GM13977 (cell line): ENCODE measurements around the gene ZNF575.
"Not testable (repeated sequence)": the region's sequence is repeated elsewhere in the genome, so short reads cannot be mapped to it uniquely, and the experiment has no call there.

Source experiments
- DNase-seq: peaks from one replicate; pipeline ENCODE4 v3.0.0; 2012; ENCODE audit warnings: low spot score
- CTCF ChIP-seq: IDR thresholded peaks from 2 replicates; pipeline ENCODE4 v1.5.1; 2012; ENCODE audit warnings: mild to moderate bottlenecking, control low read depth; ENCODE audit not compliant: insufficient read depth; ENCODE audit errors: extremely low read depth, missing control alignments
- in situ Hi-C: fragments of 300-500 bp; cut with MboI; formaldehyde crosslinking; loops from one replicate; pipeline ENCODE4 v1.12.0; 2022; ENCODE audit warnings: low sequenced_read_pairs, low pct_unique_long_range_greater_than_20kb, mixed read lengths, inconsistent platforms; ENCODE audit not compliant: unreplicated experiment

ZNF575 gene

GRCh38 chr19:43522929-43523328 is 10.1 kb upstream of the ZNF575 start:
- TF ChIP-seq CTCF = no peak
- in situ Hi-C loops = loop anchor here (5.0 kb wide), 1 partner anchor 76 kb away; no protein-coding TSS in a partner anchor
- DNase-seq = no peak

- DNase-seq = not testable (repeated sequence)
- in situ Hi-C loops = loop anchor here (5.0 kb wide), 1 partner anchor 76 kb away; no protein-coding TSS in a partner anchor
Measured at GRCh38 chr19:43523696-43524095, 9.3 kb upstream of the ZNF575 start.

- TF ChIP-seq CTCF = no peak
- in situ Hi-C loops = loop anchor here (5.0 kb wide), 1 partner anchor 78 kb away; no protein-coding TSS in a partner anchor
- peak; percentile 73 for DNase-seq
Measured at GRCh38 chr19:43524922-43525835, 7.8 kb upstream of the ZNF575 start.

- no peak for TF ChIP-seq CTCF
- in situ Hi-C loops = no loop called here
- DNase-seq = no peak
Measured at GRCh38 chr19:43525836-43526771, 6.9 kb upstream of the ZNF575 start.

- peak; percentile 86 for DNase-seq
- no peak for TF ChIP-seq CTCF
- in situ Hi-C loops = no loop called here
Measured at GRCh38 chr19:43526884-43527859, 5.8 kb upstream of the ZNF575 start, which contains the start of gene ETHE1. Gene ETHE1 (minus strand): TSS chr19:43527201. CDS start chr19:43527177, 24 bp downstream.

GRCh38 chr19:43527860-43528622 is 4.9 kb upstream of the ZNF575 start:
- no peak for TF ChIP-seq CTCF
- in situ Hi-C loops = no loop called here
- no peak for DNase-seq
